Activated CD8-positive, alpha-beta T cell treated with anti-CD3 and anti-CD28 coated beads for 36 hours (primary cell): ENCODE data around the gene DIS3L2. TPM values are rescaled to one million over a fixed set of nuclear protein-coding genes. Genes with fewer than 3 reads are reported as not detected.

ENCODE experiments used
- ATAC-seq: fragments of 200-7000 bp; cut with Tn5 transposase; one replicate; pipeline ENCODE4 v1.10.0; 2021; ENCODE audit warnings: mild to moderate bottlenecking, moderate library complexity
- CTCF ChIA-PET: fragments of 350-600 bp; sonication (Branson Sonifier 250); formaldehyde crosslinking; loops from one replicate; lab custom pipeline; 2021; ENCODE audit warnings: antibody characterized with exemption; lab: Charles Lee
- POLR2A ChIA-PET: fragments of 350-600 bp; sonication (Branson Sonifier 250); formaldehyde crosslinking; loops from one replicate; lab custom pipeline; 2021; ENCODE audit warnings: antibody characterized with exemption; lab: Charles Lee
- DNase-seq: peaks from one replicate; pipeline ENCODE4 v3.0.0-alpha.2; 2020
- H3K27ac Mint-ChIP-seq: one replicate; pipeline ENCODE4 v1.8.0; 2021; ENCODE audit warnings: mild to moderate bottlenecking, mixed read lengths
- H3K27me3 Mint-ChIP-seq: one replicate; pipeline ENCODE4 v1.8.0; 2021; ENCODE audit warnings: mixed read lengths
- H3K36me3 Mint-ChIP-seq: one replicate; pipeline ENCODE4 v1.8.0; 2021; ENCODE audit warnings: low read depth, mixed read lengths
- H3K4me1 Mint-ChIP-seq: one replicate; pipeline ENCODE4 v1.8.0; 2021; ENCODE audit warnings: low read depth, mixed read lengths
- H3K4me3 Mint-ChIP-seq: one replicate; pipeline ENCODE4 v1.8.0; 2021; ENCODE audit warnings: mild to moderate bottlenecking, moderate library complexity, mixed read lengths
- H3K9me3 Mint-ChIP-seq: one replicate; pipeline ENCODE4 v1.8.0; 2021; ENCODE audit warnings: mixed read lengths
- CTCF ChIP-seq: fragments of 200-600 bp; IDR thresholded peaks from one replicate; pipeline ENCODE4 v1.8.0; 2022; ENCODE audit warnings: antibody characterized with exemption, mild to moderate bottlenecking
- intact Hi-C: fragments of 100-400 bp; cut with micrococcal nuclease; formaldehyde crosslinking; loops from one replicate; pipeline ENCODE4 v1.10.0; 2022
- total RNA-seq, 2 experiments: library from RNA; stranded (reverse); gene quantifications; one replicate each; pipeline ENCODE4 v1.2.3, GENCODE V29; 2021

The DIS3L2 gene
- total RNA-seq, 2 experiments from 2014 or later: 26.5 to 27.2 TPM

GRCh38 chr2:232076736-232077135 is 115.2 kb downstream of the DIS3L2 start:
- H3K36me3 Mint-ChIP-seq: peaks cover 2% of the 10 kb centered on the region
- H3K4me3 Mint-ChIP-seq: no peak overlapping the region
- TF ChIP-seq CTCF: no peak
- no peaks in the 10 kb centered on the region for H3K27me3 Mint-ChIP-seq
- ATAC-seq: no peak
- intact Hi-C loops: no loop called here
- no peak for DNase-seq
- ChIA-PET CTCF (no interaction called here), POLR2A (interaction anchor here (0.6 kb wide), 1 partner anchor 630 kb away, joined by 4 read pairs; no protein-coding TSS in a partner anchor)
- H3K9me3 Mint-ChIP-seq: peaks cover 6% of the 10 kb centered on the region
- H3K4me1 Mint-ChIP-seq: peaks cover 18% of the 10 kb centered on the region
- H3K27ac Mint-ChIP-seq: no peak overlapping the region

DNA sequence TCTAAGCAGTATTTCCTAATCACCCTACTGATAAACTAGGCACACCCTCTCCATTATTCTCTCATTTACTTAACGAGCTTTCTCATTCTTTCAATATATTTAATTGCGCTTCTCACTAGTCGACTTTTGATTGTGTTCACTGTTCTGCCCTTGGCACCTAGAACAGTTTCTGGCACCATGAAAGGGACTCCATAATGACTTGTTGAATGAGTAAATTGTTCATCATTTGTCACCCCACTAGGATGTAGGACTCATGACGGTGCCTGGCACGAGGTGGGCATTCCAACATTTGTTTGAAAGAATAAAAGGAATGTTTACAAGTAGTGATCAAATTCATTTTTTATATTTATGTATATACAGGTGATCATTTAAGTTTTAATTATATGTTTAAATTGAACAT is 123.7 kb downstream of the DIS3L2 start:
- no peak overlapping the region for H3K27ac Mint-ChIP-seq
- H3K27me3 Mint-ChIP-seq: no peaks in the 10 kb centered on the region
- ATAC-seq (no peak), DNase-seq (no peak)
- H3K4me1 Mint-ChIP-seq: peaks cover 2% of the 10 kb centered on the region
- ChIA-PET CTCF (interaction anchor here (1.0 kb wide), 1 partner anchor 15 kb away, joined by 3 read pairs; no protein-coding TSS in a partner anchor), POLR2A (no interaction called here)
- peaks cover 23% of the 10 kb centered on the region for H3K36me3 Mint-ChIP-seq
- H3K4me3 Mint-ChIP-seq: no peak overlapping the region
- intact Hi-C loops: no loop called here
- H3K9me3 Mint-ChIP-seq: peaks cover 11% of the 10 kb centered on the region
- TF ChIP-seq CTCF: no peak

DNA sequence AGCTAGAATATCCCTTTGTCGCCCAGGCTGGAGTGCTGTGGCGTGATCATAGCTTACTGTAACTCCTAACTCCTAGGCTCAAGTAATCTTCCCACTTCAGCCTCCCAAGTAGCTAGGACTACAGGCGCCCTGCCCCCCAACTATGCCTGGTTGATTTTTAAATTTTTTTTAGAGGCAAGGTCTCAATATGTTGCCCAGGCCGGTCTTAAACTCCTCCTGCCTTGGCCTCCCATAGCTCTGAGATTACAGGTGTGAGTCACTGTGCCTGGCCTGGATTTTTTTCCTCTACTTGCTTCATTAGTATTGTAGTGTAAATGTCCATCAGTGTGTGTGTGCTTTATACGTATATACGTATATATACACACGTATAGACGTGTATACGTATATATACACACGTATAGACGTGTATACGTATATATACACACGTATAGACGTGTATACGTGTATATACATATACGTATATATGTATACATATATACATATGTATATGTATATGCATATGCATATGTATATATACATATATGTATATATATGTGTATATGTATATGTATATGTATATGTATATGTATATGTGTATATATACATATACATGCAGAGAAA is 124.4 kb downstream of the DIS3L2 start:
- no peak for TF ChIP-seq CTCF
- H3K36me3 Mint-ChIP-seq: peaks cover 25% of the 10 kb centered on the region
- peaks cover 11% of the 10 kb centered on the region for H3K9me3 Mint-ChIP-seq
- ATAC-seq (no peak), DNase-seq (no peak)
- ChIA-PET POLR2A (no interaction called here), CTCF (interaction anchor here (1.0 kb wide), 1 partner anchor 14 kb away, joined by 3 read pairs; no protein-coding TSS in a partner anchor)
- intact Hi-C loops: no loop called here
- no peak overlapping the region for H3K27ac Mint-ChIP-seq
- no peak overlapping the region for H3K4me3 Mint-ChIP-seq
- peaks cover 2% of the 10 kb centered on the region for H3K4me1 Mint-ChIP-seq
- no peaks in the 10 kb centered on the region for H3K27me3 Mint-ChIP-seq

GRCh38 chr2:232088771-232089170 is 127.3 kb downstream of the DIS3L2 start:
- intact Hi-C loops: no loop called here
- DNase-seq: no peak
- POLR2A ChIA-PET: no interaction called here
- ATAC-seq: no peak
- no peaks in the 10 kb centered on the region for H3K9me3 Mint-ChIP-seq
- peaks cover 2% of the 10 kb centered on the region for H3K4me1 Mint-ChIP-seq
- H3K36me3 Mint-ChIP-seq: peaks cover 20% of the 10 kb centered on the region
- CTCF ChIA-PET: no interaction called here
- H3K4me3 Mint-ChIP-seq: no peak overlapping the region
- no peak for TF ChIP-seq CTCF
- H3K27ac Mint-ChIP-seq: no peak overlapping the region
- H3K27me3 Mint-ChIP-seq: no peaks in the 10 kb centered on the region

DNA sequence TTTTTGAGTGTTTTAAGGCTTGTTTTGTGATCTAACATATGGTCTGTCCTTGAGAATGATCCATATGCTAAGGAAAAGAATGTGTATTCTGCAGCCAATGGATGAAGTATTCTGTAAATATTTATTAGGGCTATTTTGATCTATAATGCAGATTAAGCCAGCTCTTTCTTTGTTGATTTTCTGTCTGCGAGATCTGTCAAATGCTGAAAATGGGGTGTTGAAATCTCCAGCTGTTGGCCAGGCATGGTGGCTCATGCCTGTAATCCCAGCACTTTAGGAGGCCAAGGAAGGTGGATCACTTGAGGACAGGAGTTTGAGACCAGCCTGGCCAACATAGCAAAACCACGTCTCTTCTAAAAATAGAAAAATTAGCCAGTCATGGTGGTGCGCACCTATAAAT is 132.7 kb downstream of the DIS3L2 start:
- no peak for DNase-seq
- H3K4me3 Mint-ChIP-seq: no peak overlapping the region
- intact Hi-C loops: no loop called here
- POLR2A ChIA-PET: no interaction called here
- TF ChIP-seq CTCF: no peak
- H3K9me3 Mint-ChIP-seq: peaks cover 19% of the 10 kb centered on the region
- CTCF ChIA-PET: no interaction called here
- H3K27ac Mint-ChIP-seq: no peak overlapping the region
- ATAC-seq: no peak
- H3K27me3 Mint-ChIP-seq: no peaks in the 10 kb centered on the region
- H3K4me1 Mint-ChIP-seq: no peaks in the 10 kb centered on the region
- peaks cover 53% of the 10 kb centered on the region for H3K36me3 Mint-ChIP-seq
